ENCODE measurements around the gene PCLO. TPM values are rescaled to one million over a fixed set of nuclear protein-coding genes. Genes with fewer than 3 reads are reported as not detected.

The PCLO gene, protein sequence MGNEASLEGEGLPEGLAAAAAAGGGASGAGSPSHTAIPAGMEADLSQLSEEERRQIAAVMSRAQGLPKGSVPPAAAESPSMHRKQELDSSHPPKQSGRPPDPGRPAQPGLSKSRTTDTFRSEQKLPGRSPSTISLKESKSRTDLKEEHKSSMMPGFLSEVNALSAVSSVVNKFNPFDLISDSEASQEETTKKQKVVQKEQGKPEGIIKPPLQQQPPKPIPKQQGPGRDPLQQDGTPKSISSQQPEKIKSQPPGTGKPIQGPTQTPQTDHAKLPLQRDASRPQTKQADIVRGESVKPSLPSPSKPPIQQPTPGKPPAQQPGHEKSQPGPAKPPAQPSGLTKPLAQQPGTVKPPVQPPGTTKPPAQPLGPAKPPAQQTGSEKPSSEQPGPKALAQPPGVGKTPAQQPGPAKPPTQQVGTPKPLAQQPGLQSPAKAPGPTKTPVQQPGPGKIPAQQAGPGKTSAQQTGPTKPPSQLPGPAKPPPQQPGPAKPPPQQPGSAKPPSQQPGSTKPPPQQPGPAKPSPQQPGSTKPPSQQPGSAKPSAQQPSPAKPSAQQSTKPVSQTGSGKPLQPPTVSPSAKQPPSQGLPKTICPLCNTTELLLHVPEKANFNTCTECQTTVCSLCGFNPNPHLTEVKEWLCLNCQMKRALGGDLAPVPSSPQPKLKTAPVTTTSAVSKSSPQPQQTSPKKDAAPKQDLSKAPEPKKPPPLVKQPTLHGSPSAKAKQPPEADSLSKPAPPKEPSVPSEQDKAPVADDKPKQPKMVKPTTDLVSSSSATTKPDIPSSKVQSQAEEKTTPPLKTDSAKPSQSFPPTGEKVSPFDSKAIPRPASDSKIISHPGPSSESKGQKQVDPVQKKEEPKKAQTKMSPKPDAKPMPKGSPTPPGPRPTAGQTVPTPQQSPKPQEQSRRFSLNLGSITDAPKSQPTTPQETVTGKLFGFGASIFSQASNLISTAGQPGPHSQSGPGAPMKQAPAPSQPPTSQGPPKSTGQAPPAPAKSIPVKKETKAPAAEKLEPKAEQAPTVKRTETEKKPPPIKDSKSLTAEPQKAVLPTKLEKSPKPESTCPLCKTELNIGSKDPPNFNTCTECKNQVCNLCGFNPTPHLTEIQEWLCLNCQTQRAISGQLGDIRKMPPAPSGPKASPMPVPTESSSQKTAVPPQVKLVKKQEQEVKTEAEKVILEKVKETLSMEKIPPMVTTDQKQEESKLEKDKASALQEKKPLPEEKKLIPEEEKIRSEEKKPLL (N-terminal part only)
- 0.06 TPM for total RNA-seq (2013)
- not detected for polyA plus RNA-seq
- under 0.01 TPM in 1 of 2 replicates, not detected in the other for polyA minus RNA-seq
- 0 to 25.9 (median 0.21) reads per million in 11 experiments for total RNA-seq

DNA sequence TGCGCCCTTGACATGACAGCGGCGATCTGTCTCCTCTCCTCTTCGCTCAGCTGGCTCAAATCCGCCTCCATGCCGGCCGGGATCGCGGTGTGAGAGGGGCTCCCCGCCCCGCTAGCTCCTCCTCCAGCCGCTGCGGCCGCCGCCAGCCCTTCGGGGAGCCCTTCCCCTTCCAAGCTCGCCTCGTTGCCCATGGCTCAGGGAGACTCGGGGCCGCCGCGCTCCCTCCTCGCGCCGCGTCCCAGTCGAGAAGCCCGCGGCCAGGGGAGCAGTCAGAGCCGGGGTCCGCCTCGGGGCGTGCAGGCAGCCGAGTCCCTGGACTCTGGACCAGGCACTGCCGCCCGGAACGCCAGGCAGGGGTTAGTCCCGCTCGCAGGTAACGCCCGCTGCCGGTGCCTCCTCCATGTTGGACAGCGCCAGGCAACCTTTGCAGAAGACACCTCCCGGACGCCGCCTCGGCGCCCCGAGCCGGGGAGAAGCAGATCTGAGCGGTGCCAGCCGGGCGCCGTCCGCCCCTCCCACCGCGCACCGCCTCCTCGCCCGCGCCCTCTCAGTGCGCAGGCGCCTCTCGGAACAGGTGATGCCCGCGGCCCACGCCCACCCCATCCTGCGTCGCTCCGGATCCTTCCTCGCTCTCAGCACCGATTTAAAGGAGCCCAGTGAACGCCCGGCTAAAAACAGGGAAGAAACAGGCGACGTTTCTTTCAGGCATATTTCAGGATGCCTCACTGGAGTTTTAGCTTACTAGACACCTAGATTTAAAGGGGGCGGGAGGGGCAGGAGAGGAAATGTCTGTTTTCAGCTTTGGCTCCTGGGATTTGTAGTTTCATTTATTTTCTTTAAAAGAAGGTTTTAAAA, at the start of gene PCLO:
Gene PCLO (minus strand): TSS at position 483 of the 855 bp plus-strand sequence. CDS start 292 bp downstream, at position 191.
- Histone ChIP-seq H4K20me1 (ENCODE audit: insufficient read depth, low read length) (no peaks in the 10 kb centered on the region), H3K79me2 (ENCODE audit: insufficient read depth, low read length) (no peaks in the 10 kb centered on the region), H3K27me3 (ENCODE audit: control insufficient read depth in 2 of 2, insufficient read depth in 2 of 2, low read length in 2 of 2) (peaks cover 20 to 31% of the 10 kb centered on the region in 2 donors), H3K9me3 (replicated peaks in 1 of 2; ENCODE audit: control insufficient read depth in 1 of 2, insufficient read depth in 1 of 2, low read length in 2 of 2) (peaks cover 0 to 5% of the 10 kb centered on the region in 2 donors), H3K9ac (ENCODE audit: insufficient read depth, low read length, poor library complexity, severe bottlenecking) (peak within 1 kb of the TSS; percentile 4), H3K36me3 (replicated peaks in 1 of 2; ENCODE audit: control insufficient read depth in 1 of 2, insufficient read depth in 2 of 2, low read length in 2 of 2) (no peaks in the 10 kb centered on the region), H3K27ac (ENCODE audit: low read depth in 1 of 2, low read length in 2 of 2) (no peak within 1 kb of the TSS), H3K4me2 (replicated peaks; ENCODE audit: extremely low read depth, low read length, poor library complexity, severe bottlenecking) (peak within 1 kb of the TSS; percentile 48), H3K4me3 (replicated peaks in 1 of 3; ENCODE audit: low read depth in 2 of 3, low read length in 3 of 3) (peak within 1 kb of the TSS in 1 of 3 experiments; percentile 43), H2AFZ (ENCODE audit: insufficient read depth, low read depth, low read length, poor library complexity, severe bottlenecking) (peak within 1 kb of the TSS; percentile 51), H3K4me1 (ENCODE audit: control insufficient read depth in 1 of 2, insufficient read depth in 2 of 2, low read length in 2 of 2) (no peaks in the 10 kb centered on the region)
- H3K27me3 Mint-ChIP-seq (ENCODE audit: low read depth in 3 of 3) = peaks cover 17 to 23% (median 17%) of the 10 kb centered on the region in 3 donors
- no peak within 1 kb of the TSS for H3K27ac Mint-ChIP-seq
- H3K36me3 Mint-ChIP-seq = no peaks in the 10 kb centered on the region
- peaks cover 0 to 7% (median 0%) of the 10 kb centered on the region in 7 donors for H3K9me3 Mint-ChIP-seq
- no peak for TF ChIP-seq CTCF (IDR thresholded peaks at IDR 0.05)
- H3K4me3 Mint-ChIP-seq = peak within 1 kb of the TSS in 1 of 2 donors; percentile 56
- WGBS (ENCODE audit: insufficient coverage) = under 1% methylated on average over 73 of the region's 77 CpGs
- intact Hi-C loops (cut with micrococcal nuclease) = no loop called here
- peaks cover 3% of the 10 kb centered on the region for H3K4me1 Mint-ChIP-seq
- DNase-seq = no peak
